Stimulated activated CD4-positive, alpha-beta T cell treated with anti-CD3 and anti-CD28 coated beads, TNF-alpha, amount 100 ng/mL, for 4 hours (primary cell): ENCODE measurements around the gene DGUOK.
"Not testable (repeated sequence)": the region's sequence is repeated elsewhere in the genome, so short reads cannot be mapped to it uniquely, and the experiment has no call there.

Source experiments
- DNase-seq, 3 experiments: peaks; one replicate each; pipeline ENCODE4 v3.0.0-alpha.2; 2020; ENCODE audit warnings: low read depth in 3 of 3

The DGUOK gene

DNA sequence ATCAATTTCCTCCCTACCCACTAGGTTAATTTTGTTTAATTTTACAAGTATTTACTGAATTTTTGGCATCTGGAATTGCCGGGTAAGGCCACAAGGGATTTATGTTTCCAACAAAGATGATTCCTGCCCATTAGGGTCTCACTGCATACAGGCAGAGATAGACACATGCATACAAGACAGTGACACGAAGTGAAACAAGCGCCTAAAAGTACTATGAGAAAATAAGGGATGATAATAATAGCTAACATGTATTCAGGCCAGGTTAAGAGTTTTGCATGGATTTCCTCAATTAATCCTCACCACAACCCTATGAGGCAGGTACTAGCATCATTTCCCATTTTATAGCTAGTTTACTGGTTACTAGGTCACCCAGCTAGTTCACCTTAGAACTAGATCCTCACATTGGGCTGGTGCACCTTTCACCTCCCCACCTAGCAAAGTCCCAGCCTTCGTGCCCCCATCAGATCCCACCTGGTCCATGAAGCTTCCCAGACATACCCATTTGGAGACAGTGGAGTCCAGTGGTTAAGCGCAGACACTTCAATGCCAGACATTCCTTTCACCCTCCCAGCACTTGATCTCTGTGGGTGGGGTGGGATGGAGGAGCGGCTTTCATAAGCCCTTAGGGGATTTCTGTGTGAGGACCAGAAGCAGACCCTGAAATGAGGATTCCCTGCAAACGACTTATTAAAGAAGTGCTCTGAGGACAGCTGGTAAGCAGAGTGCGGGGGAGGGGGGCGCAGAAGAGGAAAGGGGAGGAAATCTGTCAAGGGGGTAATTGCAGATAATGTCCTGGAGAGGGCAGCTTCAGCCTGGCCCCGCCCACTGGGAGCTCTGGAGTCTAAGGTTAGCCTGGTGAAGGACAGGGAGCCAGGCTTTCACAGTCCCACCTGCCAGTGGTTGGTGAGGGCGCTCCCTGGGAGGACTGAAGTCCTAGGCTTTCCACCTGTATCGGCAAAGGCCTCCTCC lies 5.8 kb upstream of the DGUOK start:
- DNase-seq: no peak

DNA sequence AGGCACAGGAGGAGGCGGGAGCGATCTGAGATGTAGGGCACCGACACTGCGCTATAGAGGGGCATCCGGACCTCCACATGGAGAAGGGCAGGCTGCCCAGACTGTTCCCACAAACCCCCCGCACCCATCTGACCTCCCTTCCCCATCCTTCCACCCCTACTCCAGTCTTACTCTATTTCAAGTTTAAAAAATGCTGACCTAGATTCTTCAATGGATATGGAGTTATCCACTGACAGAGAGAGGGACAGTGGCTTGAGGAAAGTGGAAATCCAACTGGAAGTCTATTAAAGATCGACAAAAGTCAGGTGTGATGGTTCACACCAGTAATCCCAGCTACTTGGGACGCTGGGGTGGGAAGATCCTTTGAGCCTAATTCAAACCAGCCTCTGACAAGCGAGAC lies 5.1 kb upstream of the DGUOK start:
- no peak for DNase-seq

DNA sequence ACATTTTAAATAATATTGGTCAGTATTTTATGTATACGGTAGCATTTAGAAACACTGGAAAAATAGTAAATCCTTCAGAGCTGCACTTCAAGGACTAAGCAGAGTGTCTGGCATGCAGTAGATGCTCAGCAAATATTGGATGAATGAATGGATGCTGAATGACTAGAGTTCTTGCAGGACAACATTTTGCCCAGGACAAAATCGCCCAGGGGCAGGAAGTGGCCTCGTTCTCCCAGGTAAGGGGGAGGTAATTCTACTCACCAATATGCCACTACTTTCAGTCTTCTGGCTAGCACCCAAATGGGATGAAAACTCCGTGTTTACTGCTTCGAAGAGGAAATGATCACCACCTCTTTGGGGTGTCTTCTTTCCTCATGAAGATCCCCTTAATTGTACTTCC lies 4.0 kb upstream of the DGUOK start:
- no peak for DNase-seq

DNA sequence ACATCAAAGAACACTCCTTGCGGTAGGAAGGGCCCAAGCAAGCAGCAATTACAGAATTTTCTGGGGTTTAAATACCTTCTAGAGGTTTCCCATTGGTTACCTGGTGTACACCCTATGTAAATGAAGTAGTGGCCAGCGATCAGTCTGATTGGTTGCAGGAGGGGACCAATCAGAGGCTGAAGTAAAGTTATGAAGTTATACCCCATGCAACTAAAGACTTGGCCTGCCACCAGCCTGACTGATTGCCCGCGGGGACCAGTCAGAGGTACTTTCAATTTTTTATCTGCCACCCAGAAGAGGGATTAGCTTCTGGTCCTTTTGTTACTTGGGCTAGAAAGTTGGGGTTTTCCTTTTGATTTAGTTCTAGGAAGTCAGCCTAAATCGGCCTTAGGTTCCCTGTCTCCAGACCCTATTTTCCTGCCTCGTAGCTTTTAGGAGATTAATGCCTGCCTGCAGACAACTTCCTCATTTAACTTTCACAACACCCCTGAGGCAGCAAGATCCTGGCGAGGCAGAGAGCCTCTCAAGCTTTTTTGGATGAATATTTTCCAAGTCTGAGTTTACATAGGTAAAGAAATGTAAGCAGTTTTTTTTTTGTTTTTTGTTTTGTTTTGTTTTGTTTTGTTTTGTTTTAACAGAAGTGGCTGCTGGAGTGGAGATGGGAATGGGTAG lies 1.5 kb upstream of the DGUOK start:
- DNase-seq: no peak

DNA sequence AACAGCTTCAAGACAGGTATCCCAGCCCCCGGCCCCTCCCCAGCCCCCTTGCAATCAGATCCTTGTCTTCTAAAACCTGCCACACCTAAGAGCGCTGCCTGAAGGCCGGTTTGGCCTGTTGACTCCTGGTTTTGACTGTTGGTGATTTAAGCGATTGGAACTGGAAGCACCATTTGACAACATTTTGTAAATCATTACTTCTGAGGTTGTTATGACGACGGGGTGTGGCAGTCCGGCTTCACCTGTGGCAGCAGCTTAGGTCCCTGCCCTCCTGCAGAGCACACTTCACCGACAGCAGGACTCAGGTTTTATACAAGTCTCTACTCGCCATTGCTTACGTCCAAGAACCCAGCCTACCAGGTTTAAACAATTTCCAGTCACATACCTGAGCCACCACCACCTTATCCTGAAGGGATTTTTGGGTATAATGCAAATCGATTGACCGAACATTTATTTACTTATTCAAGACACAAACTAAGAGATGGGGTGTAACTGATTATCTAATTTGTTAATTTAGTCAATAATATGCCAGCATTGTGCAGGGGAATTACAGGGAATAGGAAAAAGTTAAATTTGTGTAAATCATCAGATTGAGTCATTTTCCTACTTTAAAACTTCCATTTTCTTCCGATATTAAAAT lies 707 bp upstream of the DGUOK start:
- DNase-seq: no peak

DNA sequence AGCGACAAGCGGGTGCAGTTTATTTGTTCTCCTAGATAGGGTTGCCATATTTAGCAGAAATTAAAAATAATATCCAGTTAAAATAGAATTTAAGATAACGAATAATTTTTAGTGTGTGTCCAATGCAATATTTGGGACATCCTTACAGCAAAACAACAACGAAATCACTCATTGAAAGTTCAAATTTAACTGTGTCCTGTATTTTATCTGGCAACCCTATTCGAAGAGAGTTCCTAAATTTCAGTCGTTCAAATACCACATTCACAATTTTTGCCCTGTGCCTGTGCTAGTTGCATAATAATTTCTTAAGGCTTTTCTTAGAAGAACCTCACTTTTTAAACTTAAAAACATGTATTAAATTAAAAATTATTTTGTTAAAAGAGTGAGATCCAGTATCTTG lies 664 bp downstream of the DGUOK start:
- DNase-seq: no peak

DNA sequence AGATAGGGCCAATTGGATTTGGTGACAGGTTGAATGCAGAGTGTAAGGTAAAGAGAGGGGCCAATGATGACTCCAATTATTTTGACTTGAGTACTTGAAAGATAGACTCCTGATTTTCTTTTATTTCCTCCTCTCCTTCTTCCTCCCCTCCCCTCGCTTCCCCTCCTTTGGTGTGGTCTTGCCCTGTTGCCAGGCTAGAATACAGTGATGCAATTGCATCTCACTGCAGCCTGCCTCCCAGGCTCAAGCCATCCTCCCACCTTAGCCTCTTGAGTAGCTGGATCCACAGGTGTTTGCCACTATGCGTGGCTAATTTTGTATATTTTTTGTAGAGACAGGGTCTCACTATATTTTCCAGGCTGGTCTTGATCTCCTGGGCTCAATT lies 2.3 kb downstream of the DGUOK start:
- no peak for DNase-seq

DNA sequence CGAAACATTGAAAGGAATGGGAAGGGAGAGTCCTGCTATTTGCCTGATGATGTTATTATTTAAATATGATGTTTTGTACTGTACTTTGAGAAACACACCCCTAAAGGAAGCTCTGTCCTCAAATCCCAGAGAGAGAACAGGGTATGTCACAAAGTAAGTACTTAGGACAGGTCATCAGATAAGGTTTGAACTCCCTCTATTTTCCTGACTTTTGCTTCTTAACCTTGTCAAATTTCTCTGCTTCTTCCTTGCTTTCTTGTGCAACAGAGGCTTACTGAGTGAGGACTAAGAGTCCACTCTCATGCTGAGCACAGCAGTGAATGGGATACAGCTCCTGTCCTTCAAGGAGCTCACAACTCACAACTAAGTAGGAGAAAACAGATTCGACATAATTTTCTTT lies 3.7 kb downstream of the DGUOK start:
- DNase-seq: no peak

DNA sequence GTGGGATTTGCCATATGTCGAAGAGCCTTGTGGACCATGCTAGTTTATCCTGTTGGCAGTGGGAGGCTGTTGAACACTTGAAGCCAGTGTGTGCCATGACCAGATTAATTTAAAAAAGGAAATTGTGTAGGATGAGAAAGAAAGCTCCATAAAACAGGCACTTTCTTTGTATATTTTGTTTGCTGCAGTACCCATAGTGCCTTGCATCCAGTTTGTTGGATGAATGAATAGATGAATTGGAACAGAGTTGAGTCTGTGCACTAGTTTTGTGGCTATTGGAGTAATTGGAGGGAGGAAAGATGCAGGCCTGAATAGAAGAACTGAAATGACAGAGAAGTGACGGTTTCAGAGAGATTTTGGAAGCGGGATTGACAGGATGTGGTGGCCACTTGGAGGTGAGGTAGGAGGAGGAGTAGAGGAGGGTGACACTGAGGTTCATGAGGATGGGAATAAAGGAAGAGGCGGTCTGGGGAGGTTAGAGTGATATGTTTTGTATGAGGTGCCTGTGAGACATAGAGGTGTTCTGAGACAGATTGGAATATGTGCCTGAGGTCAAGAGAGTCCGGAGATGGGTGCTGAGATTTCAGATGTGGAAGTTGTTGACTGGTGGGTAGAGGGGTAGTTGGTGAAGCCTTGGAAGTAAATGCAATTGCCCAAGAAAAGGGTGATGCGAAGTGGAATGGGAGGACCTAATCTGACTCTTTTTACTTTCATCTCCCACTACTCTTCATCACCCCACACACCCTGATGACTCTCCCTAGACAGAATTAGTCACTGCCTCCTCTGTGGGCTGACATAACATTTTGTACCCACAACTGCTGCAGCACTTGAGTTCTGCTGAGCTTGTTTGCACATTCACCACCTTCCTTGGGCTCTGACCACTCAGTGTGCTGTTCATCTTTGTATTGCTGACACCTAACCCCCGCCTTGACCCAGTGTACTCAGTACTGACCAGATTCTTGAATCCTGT lies 5.1 kb downstream of the DGUOK start:
- peak in 2 of 3 experiments; percentile 20 to 27 for DNase-seq

DNA sequence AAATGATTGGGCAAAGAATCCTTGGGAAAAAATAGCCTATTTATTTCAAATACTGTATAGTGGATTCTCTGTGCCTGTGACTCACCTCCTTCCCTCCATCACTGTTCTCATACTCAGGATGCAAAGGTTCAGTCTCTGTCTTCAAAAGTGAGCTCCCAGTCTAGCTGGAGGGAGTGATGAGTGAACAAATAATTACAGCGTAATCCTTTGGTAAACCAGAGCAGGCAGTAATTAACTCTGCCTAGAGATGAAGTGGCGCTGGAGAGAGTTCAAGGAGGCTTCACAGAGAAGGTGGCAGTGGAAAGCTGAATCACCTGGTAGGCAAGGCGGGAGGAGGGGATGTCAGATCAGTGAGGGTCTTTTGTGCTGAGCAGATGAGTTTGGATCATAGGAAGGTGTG lies 6.5 kb downstream of the DGUOK start:
- DNase-seq: no peak

DNA sequence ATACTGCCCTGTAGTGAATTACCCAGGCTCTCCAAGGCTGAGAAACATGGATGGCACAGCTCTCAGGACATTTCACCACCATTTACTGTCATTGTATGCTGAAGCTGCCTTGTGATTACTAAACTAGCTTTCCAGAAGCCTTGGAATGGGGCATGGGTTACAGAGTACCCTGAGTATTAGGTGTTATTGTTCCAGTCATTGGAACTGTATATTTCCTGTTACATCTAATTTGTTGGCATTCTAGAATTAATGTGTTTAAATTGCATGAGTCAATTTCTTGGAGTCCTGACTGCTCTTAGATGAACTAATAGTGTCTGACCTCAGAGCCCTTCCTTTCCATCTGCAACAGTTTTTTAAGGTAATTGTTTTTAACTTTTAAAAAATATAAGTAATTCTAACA lies 9.0 kb downstream of the DGUOK start:
- no peak for DNase-seq

DNA sequence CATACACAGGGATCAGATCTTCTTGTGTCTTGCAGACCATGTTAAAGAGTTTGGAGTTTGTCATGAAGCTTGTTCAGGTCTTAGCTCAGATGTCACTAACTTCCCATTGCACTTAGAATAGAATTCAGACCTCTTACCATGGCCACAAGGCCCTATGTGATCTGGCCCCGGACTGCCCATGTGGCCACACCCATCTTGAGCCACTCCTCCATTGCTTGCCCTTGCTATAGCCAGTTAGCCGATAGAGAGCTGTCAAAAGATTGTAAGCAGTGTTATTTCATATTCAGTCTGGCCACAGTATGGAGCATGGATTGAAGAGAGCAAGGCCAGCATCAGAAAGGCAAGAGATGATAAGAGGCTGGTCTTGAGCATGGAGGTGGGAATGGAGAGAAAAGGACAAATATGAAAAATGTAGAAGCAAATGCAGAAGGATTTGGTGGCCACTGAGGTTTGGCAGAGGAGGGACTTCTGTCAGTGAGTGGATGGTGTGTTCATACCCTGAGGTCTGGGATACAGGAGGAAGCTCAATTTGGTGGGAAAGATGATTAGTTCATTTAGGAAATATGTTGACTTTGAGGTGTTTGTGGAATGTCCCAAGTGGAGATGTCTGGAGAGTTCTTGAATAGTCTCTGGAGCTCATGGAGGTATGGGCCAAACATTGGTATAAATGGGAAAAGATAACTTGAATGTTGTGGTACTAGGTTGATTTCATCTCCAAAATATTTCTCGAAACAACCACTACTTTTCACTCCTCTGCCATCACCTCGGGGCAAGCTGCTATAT lies 10.6 kb downstream of the DGUOK start:
- DNase-seq: no peak

DNA sequence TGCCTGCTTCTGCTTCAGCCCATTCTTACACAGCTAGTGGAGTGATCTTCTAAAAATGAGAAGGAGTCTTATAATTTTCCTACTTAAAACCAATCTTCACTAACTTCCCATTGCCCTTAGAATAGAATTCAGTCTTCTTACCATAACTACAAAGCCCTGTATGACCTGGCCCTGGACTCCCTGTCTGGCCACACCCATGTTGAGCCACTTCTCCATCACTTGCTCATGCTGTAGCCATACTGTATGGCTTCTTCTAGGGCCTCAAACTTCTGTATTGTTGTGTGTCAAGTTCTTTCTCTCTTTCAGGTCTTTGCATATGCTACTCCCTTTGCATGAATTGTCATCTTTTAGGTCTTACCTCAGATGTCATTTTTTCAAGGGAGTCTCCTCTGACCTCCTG lies 11.2 kb downstream of the DGUOK start:
- no peak for DNase-seq

DNA sequence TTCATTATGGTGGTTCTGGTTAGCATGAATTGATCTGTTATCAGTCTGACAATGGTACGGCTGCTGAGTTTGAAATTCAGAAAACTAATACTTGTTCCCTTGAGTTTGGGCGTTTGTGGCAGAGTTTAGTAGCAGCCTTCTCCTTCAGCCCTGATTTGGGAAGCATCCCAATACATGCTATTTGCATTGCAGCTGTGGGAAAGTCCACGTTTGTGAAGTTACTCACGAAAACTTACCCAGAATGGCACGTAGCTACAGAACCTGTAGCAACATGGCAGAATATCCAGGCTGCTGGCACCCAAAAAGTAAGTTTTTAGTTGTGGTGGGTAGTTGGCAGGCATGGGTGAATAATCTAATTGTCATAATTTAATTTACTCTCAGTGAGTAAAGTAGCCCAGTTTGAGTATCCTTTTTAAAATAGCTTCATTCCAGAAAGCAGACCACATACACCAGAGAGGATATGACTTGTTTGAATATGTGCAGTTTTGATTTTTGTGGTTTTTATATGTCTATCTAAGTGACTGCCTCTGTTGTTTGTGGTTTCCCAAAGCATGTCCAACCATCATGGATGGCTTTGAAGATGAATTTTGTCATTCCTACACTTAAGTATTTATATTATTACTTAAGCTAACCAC lies 12.2 kb downstream of the DGUOK start:
- DNase-seq: no peak

DNA sequence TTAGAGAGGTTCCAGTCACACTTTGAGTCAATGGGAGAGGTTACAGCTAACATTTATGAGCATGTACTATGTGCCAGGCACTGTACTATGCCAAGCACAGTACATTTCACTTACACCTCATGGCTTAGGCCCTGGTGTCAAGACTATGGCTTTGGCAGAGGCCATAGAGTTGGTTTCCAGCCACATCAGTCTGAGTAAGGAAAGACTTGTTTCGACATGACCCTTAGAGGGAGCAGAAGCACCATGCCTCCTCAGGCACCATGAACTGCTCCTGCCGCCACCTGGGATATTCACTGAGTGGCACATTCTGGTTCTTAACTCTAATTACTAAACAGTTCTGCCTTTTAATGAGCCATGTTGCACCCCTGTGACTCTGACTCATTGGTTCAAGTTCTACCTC lies 12.7 kb downstream of the DGUOK start:
- DNase-seq: no peak

DNA sequence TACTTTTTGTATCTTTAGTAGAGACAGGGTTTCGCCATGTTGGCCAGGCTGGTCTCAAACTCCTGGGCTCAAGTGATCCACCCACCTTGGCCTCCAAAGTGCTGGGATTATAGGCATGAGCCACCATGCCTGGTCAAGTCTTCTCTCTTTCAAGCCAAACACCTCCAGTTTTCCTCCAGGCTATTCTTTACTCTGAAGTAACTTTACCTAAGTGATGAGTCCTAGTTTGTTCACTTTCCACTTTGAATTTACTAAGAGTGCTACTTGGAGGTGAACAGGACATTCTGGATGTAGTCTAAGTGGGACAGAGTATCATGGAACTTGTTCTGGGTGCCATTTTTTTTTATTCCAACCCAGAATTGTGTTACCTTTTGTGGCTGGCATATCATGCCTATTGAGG lies 13.4 kb downstream of the DGUOK start:
- not testable (repeated sequence) for DNase-seq

DNA sequence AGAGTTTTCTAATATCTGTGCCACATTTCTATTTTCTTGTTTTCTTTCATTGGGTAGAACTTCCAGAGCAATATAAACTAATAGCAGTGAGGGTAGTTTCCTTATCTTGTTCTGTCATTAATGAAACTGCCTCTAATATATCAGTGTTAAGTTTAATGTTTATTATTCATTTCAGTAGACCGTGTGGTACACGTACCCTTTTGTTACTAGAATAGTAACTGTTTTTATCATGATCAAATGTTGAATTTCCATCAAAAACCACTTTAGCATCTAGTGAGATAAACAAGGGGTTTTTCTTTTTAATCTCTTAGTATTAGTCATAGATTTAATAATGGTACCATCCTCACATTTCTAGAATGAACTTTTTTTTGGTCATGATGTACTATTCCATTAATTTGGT lies 16.0 kb downstream of the DGUOK start:
- DNase-seq: no peak

DNA sequence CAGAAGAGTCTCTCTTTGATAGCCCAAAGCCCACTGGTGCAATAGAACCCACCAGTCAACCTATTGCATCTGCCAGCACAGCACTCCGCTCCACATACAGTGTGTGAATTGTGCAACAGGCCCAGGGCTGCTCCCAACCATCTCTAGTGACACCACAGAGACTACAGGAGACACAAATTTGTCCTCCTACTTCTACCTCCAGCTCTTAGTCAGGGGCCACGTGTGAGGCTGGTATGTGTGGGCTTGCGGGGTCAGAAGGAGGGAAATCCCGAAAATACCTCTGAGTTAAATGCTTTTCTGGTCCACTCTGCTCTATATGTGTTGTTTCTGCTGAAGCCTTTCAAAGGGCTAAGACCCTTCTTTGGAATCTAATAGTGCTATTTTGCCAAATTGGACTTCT lies 18.0 kb downstream of the DGUOK start:
- DNase-seq: no peak

DNA sequence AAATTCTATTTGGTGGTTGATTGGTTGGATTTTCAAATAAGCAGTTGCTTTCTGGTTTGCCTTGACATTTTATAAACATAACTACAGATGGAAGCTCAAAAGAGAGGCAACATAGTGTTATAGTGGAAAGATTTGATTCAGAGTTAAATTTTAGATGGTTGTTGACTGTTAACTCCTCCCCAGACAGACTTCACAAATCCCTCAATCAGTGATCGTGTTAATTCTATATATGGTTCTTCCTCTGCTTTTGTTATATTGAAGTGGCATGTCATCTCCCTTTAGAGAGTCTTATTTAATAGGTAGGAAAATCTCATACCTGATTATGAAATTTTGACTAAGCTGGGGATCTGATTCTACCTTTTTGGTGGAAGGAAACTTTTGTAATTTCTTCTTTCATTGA lies 19.5 kb downstream of the DGUOK start:
- DNase-seq: no peak

DNA sequence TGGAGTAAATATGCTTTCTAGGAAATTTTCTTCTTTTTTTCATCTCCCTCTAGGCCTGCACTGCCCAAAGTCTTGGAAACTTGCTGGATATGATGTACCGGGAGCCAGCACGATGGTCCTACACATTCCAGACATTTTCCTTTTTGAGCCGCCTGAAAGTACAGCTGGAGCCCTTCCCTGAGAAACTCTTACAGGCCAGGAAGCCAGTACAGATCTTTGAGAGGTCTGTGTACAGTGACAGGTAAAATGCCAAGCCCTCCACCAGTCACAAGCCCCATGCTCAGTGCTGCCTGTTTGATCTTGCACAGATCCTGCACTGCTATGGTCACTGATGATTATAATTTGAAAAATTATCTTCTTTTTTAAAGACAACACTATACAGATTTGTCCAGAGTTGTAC lies 20.0 kb downstream of the DGUOK start:
- no peak for DNase-seq
